Endodermal cell (in vitro differentiated cells): ENCODE data around the gene CTNS. TPM values are rescaled to one million over a fixed set of nuclear protein-coding genes. Genes with fewer than 3 reads are reported as not detected.
A peak's percentile ranks its signal among the peaks of the same experiment; 100 is the strongest.

Experiments used
- DNase-seq: peaks from one replicate; pipeline ENCODE4 v3.0.0-alpha.2; 2017
- H3K27ac ChIP-seq: 2 replicates; pipeline ENCODE4 v1.5.1; 2013; ENCODE audit warnings: mild to moderate bottlenecking, low read depth, low read length, moderate library complexity
- H3K27me3 ChIP-seq: 2 replicates; pipeline ENCODE4 v1.6.1; 2013; ENCODE audit warnings: mild to moderate bottlenecking, low read length, moderate library complexity; ENCODE audit not compliant: insufficient read depth, control insufficient read depth, poor library complexity, severe bottlenecking
- H3K36me3 ChIP-seq: 2 replicates; pipeline ENCODE4 v1.7.0; 2013; ENCODE audit warnings: mild to moderate bottlenecking, low read length, moderate library complexity; ENCODE audit not compliant: control insufficient read depth, insufficient read depth
- H3K4me1 ChIP-seq: one replicate; pipeline ENCODE4 v1.7.0; 2013; ENCODE audit warnings: low read length; ENCODE audit not compliant: control insufficient read depth, insufficient read depth
- H3K4me3 ChIP-seq: 2 replicates; pipeline ENCODE4 v1.5.1; 2013; ENCODE audit warnings: mild to moderate bottlenecking, low read length, moderate library complexity
- H3K9ac ChIP-seq: 2 replicates; pipeline ENCODE4 v1.6.1; 2013; ENCODE audit warnings: mild to moderate bottlenecking, low read length, moderate library complexity; ENCODE audit not compliant: poor library complexity, severe bottlenecking; ENCODE audit errors: extremely low read depth
- H3K9me3 ChIP-seq: 2 replicates; pipeline ENCODE4 v1.6.1; 2013; ENCODE audit warnings: mild to moderate bottlenecking, low read length, moderate library complexity; ENCODE audit not compliant: control insufficient read depth
- H3K27ac Mint-ChIP-seq: 2 replicates; pipeline ENCODE4 v1.8.0; 2020; ENCODE audit warnings: mixed read lengths
- H3K27me3 Mint-ChIP-seq: 2 replicates; pipeline ENCODE4 v1.8.0; 2021; ENCODE audit warnings: mild to moderate bottlenecking, mixed read lengths; ENCODE audit not compliant: insufficient read depth
- H3K36me3 Mint-ChIP-seq: 2 replicates; pipeline ENCODE4 v1.8.0; 2020; ENCODE audit warnings: low read depth, mixed read lengths
- H3K4me1 Mint-ChIP-seq: 2 replicates; pipeline ENCODE4 v1.8.0; 2020; ENCODE audit warnings: mixed read lengths
- H3K4me3 Mint-ChIP-seq: 2 replicates; pipeline ENCODE4 v1.8.0; 2020; ENCODE audit warnings: mild to moderate bottlenecking, moderate library complexity, mixed read lengths
- H3K9me3 Mint-ChIP-seq: 2 replicates; pipeline ENCODE4 v1.8.0; 2020; ENCODE audit warnings: mild to moderate bottlenecking, mixed read lengths
- WGBS, 2 experiments: methylation state at CpG; one replicate each; pipeline versions ENCODE4 v1.1.5 to v1.1.7; 2013; ENCODE audit warnings: missing lambda C conversion rate in 2 of 2, mixed read lengths in 1 of 2; ENCODE audit not compliant: insufficient coverage in 1 of 2, insufficient read length in 1 of 2; 5-methylcytosine and 5-hydroxymethylcytosine counted together
- total RNA-seq, 2 donors: library from RNA; stranded (reverse); fragmentation: NEBNext Ultra II Directional in 1 of 2; extraction: Animal tissue kit (Norgen Biotek cat#: 25700) in 1 of 2; gene quantifications; 2 replicates in 1 of 2; 3 replicates in 1 of 2; pipeline ENCODE4 v1.2.1, GENCODE V29; 2021
- TF ChIP-seq, protein P1 (sequence below): fragments of 200-600 bp; sonication (generic); conservative IDR thresholded peaks from 2 replicates; pipeline ENCODE4 v1.5.0; 2021; ENCODE audit warnings: antibody characterized with exemption, mild to moderate bottlenecking

Gene CTNS
- total RNA-seq, 2 donors from 2014 or later, result 17.2 to 18.8 TPM

DNA sequence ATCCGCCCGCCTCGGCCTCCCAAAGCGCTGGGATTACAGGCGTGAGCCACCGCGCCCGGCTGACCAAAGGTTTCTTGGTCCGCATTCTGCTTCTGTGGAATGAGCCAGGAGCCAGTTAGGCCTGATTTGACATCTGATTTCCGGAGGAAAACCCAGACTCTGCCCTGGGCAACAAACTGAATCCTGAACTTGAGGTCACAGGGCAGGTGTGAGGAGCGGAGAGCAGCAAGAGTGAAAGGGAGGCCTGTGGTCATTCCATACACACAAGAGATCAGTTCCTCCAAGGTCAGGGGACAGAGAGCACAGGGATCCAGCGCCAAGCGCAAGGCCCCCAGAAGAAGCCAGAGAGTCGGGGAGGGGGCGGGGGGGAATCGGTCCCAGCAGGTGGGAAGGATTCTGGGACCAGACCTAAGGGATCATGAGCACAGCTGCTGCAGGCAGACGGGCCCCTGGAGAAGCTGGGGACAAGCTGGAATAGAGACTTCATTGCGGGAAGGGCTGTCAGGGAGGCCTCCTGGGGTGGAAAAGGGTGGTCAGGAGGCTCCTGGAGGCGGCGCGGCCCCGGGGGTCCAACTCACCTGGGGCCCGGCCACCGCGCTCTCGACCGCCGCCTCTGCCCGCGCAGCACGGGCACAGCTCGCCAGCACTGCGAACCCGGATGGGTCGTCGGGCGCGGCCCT is 946 bp upstream of the CTNS start:
- no peaks in the 10 kb centered on the region for H3K9me3 Mint-ChIP-seq
- peaks cover 26% of the 10 kb centered on the region for H3K4me1 Mint-ChIP-seq
- no peaks in the 10 kb centered on the region for H3K27me3 Mint-ChIP-seq
- DNase-seq, result no peak
- 2 to 24% methylated on average over 23 to 38 of the region's 38 CpGs for WGBS, 2 experiments
- peak overlapping the region; percentile 92 for H3K4me3 Mint-ChIP-seq
- Histone ChIP-seq H3K9me3 (no peaks in the 10 kb centered on the region), H3K27me3 (no peaks in the 10 kb centered on the region), H3K36me3 (peaks cover 22% of the 10 kb centered on the region), H3K4me1 (peaks cover 9% of the 10 kb centered on the region), H3K9ac (peak overlapping the region; percentile 77), H3K4me3 (peak overlapping the region; percentile 93), H3K27ac (no peak overlapping the region)
- H3K36me3 Mint-ChIP-seq, result peaks cover 34% of the 10 kb centered on the region
- peak overlapping the region; percentile 78 for H3K27ac Mint-ChIP-seq
- TF ChIP-seq, protein P1, sequence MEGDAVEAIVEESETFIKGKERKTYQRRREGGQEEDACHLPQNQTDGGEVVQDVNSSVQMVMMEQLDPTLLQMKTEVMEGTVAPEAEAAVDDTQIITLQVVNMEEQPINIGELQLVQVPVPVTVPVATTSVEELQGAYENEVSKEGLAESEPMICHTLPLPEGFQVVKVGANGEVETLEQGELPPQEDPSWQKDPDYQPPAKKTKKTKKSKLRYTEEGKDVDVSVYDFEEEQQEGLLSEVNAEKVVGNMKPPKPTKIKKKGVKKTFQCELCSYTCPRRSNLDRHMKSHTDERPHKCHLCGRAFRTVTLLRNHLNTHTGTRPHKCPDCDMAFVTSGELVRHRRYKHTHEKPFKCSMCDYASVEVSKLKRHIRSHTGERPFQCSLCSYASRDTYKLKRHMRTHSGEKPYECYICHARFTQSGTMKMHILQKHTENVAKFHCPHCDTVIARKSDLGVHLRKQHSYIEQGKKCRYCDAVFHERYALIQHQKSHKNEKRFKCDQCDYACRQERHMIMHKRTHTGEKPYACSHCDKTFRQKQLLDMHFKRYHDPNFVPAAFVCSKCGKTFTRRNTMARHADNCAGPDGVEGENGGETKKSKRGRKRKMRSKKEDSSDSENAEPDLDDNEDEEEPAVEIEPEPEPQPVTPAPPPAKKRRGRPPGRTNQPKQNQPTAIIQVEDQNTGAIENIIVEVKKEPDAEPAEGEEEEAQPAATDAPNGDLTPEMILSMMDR, result no peak

DNA sequence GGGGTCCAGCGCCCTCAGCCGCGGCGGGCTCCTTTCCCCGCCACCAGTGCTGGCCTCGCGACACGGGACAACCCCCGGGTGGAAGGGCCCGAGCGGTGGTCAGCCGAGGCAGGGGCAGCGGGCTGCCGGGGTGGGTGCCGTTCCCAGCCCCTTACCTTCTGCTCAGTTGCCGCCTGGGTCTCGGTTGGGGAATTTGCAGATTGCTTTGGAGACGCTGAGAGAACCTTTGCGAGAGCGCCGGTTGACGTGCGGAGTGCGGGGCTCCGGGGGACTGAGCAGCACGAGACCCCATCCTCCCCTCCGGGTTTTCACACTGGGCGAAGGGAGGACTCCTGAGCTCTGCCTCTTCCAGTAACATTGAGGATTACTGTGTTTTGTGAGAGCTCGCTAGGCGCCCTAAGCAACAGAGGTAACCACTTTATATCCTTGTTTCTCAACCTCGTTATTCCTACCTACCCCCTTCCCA is 381 bp downstream of the CTNS start:
- Mint-ChIP-seq H3K27me3 (no peaks in the 10 kb centered on the region), H3K4me1 (peaks cover 27% of the 10 kb centered on the region), H3K4me3 (peak overlapping the region; percentile 92), H3K36me3 (peaks cover 34% of the 10 kb centered on the region), H3K9me3 (no peaks in the 10 kb centered on the region), H3K27ac (peak overlapping the region; percentile 80)
- TF ChIP-seq, protein P1, result no peak
- peak overlapping the region; percentile 93 for H3K4me3 ChIP-seq
- peak overlapping the region; percentile 77 for H3K9ac ChIP-seq
- H3K27ac ChIP-seq, result peak overlapping the region; percentile 40
- no peak for DNase-seq
- H3K9me3 ChIP-seq, result no peaks in the 10 kb centered on the region
- 1 to 2% methylated on average over 17 to 31 of the region's 31 CpGs for WGBS, 2 experiments
- no peaks in the 10 kb centered on the region for H3K27me3 ChIP-seq
- H3K4me1 ChIP-seq, result peaks cover 9% of the 10 kb centered on the region
- H3K36me3 ChIP-seq, result peaks cover 25% of the 10 kb centered on the region

GRCh38 chr17:3639981-3640596 is 3.5 kb downstream of the CTNS start:
- no peak for DNase-seq
- H3K9me3 Mint-ChIP-seq, result no peaks in the 10 kb centered on the region
- TF ChIP-seq, protein P1, result no peak
- no peaks in the 10 kb centered on the region for H3K27me3 Mint-ChIP-seq
- H3K4me3 Mint-ChIP-seq, result no peak overlapping the region
- peaks cover 14% of the 10 kb centered on the region for H3K4me1 Mint-ChIP-seq
- Histone ChIP-seq H3K9me3 (no peaks in the 10 kb centered on the region), H3K27ac (no peak overlapping the region), H3K4me1 (peaks cover 9% of the 10 kb centered on the region), H3K36me3 (peaks cover 21% of the 10 kb centered on the region), H3K4me3 (no peak overlapping the region), H3K27me3 (no peaks in the 10 kb centered on the region), H3K9ac (no peak overlapping the region)
- 80 to 100% methylated on average over 1 to 7 of the region's 7 CpGs for WGBS, 2 experiments
- H3K27ac Mint-ChIP-seq, result peak overlapping the region; percentile 81
- peaks cover 34% of the 10 kb centered on the region for H3K36me3 Mint-ChIP-seq
